Kidney capillary endothelial cell (primary cell): ENCODE results near the gene PITPNM1.
A peak's percentile ranks its signal among the peaks of the same experiment; 100 is the strongest.
"Not testable (repeated sequence)": the region's sequence is repeated elsewhere in the genome, so short reads cannot be mapped to it uniquely, and the experiment has no call there.

ENCODE experiments used
- DNase-seq: peaks from one replicate; pipeline ENCODE4 v3.0.0-alpha.2; 2018; ENCODE audit warnings: low spot score

PITPNM1 gene

DNA sequence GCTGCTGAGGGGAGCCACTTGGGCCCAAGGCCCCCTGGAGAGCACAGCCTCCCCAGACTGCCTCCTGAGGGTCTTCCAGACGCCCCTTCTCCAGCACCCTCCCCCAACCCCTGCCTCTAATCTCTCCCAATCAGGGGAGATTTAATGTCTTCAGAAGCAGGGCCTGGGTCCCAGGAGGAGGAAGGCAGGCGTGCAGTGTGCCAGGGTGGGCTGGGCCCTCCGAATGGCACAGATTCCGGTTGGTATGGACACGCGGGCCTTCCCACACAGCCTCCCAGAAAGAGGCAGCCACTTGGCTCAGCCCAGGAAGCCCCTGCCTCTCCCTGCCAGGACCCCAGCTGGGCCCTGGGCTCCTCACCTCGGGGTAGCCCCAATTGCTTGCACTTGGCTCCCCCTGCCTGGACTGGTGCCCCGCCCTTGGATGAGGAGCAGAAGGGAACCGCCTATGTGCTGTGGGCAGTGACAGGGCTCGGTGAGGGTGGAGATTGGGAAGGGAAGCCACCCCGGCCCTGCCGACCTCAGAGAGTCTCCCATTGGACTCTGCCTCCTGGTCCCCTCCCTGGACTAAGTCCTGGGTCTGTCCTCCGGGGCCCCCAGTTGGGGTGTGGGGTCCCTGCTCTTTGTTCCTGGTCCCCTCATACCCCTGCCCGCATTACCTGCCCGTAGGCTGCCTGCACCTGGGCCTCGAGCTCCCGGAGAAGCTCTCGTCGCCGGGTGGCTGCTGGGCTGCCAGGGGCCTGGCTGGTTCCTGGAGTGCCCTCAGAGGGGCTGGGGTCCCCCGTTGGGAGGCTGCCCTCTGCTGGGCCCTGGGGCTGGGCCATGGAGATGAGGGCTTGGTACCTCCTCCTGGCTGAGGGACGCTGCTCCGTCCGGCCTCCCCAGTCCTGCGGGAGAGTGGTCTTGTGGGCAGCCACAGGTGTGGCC is 18.7 kb upstream of the PITPNM1 start:
- DNase-seq: no peak

DNA sequence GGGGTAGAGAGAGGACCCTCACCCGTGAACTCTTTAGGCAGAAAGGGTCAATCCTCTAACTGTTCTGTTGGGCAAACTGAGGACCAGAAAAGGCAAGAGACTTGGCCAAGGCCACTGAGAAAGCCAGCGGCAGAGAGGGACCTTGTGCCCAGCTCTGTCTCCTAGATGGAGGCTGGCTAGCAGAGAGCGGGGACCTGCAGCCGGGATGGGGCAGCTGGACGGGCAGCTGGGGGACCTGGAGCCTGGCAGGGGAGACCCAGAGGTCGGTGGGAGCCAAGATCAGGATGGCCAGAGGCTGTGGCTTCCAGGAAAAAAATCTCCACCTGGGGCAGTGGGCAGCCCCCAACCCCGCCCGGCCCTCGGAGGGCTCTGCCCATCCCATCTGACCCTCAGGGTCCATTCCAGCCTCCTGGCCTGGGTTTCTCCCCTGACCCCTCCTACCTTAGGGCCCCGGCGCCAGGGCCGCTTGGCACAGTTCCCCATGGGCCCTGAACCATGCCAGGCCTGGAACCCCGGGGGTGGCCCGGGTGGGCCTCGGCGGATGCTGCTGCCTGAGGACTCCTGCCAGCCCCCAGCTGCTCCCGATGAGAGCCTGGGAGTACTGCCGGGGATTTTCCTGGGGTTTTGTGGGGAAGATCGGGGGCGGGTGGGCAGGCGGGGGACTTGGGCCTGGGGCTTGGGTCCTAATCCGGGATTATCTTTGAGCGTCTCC is 17.8 kb upstream of the PITPNM1 start, which contains the start of gene CABP2:
Gene CABP2, minus strand, starts transcription at position 603 of the 712 bp plus-strand sequence. Its CDS starts 120 bp downstream, at position 483.
- no peak for DNase-seq

DNA sequence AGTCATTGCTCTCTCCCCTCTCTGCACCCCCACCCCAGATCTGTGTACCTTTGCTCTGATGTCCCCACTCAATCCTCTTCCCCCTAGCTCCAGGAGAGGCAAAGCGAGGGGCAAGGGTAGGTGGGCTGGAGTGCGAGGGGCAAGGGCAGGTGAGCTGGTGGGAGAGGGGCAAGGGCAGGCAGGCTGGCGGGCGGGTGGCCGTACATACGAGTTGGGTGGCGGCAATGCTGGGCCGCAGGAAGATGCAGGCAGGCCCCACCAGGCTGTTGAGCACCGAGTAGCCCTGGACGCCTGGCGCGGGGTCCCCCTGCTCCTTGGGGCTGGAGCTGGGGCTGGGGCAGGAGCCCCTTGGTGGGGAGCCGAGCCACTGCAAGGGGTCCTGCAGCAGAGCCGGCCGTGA is 17.2 kb upstream of the PITPNM1 start:
- DNase-seq: no peak

DNA sequence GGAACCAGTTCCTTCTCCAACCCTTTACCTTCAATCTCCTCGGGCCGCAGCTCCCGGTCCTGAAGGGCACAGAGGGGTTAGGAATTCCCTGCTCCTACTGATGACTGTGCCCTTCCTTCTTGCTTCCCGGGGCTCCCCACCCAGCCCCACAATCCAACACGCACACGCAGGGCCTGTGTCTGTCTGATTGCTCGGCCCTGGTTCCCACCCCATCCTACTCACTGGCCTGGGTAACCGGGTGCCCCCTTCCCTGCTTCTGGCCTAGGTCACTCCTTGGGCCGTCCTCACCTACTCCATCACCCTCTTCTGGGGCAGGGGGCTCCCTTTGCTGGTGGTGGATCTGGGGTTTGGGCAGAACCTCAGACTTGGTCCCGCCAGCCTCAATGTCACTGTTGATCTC is 16.8 kb upstream of the PITPNM1 start:
- DNase-seq: no peak

DNA sequence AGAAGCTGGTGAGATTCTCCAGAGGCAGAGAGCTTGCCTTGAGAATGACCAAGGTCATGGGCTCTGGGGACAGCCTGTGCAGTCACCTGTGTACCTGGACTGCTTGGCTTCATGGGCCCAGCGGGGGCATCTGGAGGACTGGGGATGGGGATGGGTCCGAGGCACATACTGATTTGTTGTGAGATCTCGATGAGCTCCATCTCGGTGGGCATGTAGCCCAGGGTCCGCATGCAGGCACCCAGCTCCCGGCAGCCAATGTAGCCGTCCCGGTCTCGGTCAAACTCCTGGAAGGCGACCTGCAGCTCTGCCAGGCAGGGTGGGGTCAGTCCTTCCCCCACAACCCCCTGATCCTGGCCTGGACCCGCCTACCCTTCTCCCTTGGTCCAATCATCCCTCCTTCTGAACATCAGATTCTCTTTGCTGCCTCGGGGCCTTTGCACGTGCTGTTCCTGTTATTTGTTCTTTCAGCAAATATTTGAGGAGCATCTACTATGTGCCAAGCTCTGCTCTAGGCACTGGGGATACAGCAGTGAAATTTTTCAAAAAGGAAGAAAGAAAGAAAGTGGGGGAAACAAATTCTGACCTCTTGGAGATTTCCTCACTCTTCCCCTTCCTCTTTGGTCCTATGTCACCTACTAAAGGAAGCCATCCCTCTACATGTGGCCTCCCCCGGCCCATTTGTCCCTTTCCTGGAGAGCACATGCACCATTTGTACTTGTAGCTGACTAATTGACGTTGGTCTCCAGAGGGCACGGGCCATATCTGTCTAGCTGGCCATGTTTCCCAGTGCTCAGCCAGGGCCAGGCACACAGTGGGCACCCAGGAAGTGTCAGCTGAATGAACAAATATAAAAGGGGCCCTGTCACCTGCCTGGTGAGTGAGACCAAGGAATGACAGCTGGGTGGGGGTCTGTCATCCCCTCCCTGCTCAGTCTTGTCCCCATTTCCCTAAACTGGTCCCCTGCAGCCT is 16.0 kb upstream of the PITPNM1 start:
- no peak for DNase-seq

DNA sequence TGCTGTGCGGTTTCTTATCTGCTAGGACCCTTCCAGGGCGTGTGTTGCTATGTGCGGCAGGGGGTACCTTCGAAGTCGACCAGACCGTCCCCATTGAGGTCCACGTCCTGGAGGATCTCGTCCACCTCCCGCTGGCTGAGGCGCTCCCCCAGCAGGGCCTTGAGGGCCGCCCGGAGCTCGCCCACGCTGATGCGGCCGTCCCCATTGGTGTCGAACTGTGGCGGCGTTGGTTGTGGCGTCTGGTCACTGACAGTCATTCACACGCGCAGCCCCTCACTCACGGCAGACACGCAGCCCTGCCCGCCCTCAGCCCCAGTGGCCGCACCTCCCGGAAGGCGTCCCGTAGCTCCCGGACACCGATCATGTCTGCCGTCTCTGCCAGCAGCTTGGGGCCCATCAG is 14.6 kb upstream of the PITPNM1 start:
- no peak for DNase-seq

DNA sequence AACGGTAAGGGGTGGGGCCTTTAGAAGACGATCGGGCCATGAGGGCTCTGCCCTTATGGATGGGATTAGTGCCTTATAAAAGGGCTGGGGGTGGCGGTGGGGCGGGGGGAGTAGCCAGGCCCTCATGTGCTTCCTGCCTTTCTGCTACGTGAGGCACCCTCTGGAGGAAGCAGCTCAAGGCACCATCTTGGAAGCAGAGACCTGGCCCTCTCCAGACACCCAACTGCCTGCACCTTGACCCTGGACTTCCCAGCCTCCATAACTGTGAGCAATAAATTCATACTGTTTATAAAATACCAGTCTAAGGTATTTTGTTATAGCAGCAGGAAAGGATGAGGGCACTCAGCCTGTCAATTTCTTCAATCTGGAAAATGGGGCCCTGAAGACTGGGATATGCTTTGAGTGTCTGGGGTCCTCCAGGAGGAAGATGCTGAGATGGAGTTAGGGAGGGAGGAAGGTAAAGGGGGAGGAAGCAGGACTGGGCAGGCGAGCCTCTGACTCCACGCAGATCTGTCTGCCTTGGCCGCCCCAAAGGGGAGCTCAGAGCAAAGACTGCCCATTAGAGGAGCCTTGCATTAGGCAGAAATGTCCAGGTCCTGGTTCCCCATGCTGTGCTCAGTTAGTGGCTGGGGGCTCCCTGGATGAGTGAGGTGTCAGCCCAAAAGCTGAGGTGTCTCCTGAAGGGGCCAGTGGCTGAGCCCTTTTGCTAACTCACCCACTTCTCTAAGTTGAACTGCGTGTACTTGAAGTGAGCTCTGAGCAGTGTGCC is 12.8 kb upstream of the PITPNM1 start:
- DNase-seq: no peak

DNA sequence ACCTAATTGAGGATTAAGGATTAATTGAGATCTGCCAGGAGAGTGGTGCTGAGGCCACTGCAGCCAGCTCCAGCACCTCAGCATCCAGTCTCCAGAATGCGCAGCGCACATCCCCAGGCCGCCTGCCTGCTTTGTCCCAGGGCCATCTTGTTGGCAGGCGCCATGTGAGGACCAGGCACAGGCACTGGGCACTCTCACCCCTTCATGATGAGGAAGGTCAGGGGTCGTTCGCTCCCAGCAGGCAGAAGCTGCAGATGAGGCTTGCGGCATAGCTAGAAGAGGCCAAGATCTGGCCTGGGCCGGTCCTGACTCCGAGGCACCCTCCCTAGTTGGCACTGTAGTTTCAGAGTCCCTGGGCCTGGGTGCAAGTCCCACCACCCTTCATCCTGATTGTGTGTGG is 11.6 kb upstream of the PITPNM1 start:
- DNase-seq: no peak

DNA sequence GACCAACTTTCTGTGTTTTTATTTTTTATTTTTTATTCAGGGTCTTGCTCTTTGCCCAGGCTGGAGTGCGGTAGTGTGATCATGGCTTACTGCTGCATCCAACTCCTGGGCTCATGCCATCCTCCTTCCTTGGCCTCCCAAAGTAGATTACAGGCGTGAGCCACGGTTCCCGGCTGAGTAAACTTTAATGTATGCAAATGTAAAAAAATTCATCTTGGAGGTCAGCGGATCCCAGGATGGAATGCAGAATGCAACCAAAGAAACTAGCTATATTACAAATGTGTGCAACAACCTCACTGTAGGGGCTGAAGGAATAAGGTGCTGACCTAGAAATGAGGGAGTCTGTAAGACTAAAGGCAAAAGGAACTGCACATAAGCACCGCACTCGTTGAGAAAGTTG is 9.0 kb upstream of the PITPNM1 start:
- no peak for DNase-seq

DNA sequence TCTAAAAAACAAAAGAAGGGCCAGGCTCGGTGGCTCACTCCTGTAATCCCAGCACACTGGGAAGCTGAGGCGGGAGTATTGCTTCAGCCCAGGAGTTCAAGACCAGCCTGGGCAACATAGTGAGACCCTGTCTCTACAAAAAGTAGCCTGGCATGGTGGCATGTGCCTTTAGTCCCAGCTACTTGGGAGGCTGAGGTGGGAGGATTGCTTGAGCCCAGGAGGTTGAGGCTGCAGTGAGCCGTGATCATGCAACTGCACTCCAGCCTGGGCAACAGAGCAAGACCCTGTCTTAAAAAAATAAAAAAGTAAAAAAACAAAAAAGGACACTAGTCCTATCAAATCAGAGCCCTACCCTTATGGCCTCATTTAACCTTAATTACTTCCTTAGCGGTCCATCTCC is 6.4 kb upstream of the PITPNM1 start:
- DNase-seq: not testable (repeated sequence)

DNA sequence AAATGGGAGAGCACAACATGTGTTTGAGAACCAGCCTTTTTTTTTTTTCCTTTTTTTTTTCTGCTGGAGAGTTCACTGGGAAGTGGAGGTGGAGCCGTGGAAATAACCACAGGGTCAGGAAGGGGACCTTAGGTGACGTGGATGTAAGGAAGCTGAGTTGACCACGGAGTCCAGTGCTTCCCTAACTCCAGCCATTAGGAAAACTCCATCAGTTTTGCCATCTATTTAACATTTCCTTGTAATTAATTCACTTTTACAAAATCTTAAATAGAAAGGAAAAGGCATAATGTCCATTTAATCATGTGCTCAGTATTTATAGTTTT is 4.8 kb upstream of the PITPNM1 start:
- DNase-seq: no peak

DNA sequence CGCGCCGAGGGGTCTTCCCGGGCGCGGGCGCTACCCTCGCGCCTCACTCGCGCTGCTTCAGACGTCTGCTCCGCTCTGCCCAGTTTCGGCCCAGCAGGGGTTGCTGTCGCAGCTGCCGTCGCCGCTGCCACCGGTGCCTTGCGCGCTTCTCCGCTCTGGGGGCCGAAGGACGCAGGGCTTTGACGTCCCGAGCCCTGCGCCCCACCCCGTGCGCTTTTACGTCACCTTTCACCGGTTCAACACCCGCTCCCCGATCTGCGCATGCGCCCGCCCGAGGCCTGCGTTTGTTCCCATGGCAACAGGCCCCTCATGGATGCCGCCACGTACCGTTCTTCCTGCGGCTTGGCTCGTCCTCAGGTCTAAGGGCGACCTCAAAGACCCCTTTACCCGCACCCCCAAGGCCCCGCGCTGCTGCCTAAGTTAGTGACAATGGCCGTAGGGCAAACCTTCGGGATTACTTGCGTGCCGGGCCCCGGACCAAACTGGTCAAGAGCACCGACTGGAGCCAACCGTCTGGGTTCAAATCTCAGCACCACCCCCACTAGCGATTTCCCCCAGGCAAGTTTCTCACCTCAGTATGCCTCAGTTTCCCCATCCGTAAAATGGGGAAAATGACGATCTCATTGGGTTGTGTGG is 3.4 kb upstream of the PITPNM1 start:
- DNase-seq: peak; percentile 95

DNA sequence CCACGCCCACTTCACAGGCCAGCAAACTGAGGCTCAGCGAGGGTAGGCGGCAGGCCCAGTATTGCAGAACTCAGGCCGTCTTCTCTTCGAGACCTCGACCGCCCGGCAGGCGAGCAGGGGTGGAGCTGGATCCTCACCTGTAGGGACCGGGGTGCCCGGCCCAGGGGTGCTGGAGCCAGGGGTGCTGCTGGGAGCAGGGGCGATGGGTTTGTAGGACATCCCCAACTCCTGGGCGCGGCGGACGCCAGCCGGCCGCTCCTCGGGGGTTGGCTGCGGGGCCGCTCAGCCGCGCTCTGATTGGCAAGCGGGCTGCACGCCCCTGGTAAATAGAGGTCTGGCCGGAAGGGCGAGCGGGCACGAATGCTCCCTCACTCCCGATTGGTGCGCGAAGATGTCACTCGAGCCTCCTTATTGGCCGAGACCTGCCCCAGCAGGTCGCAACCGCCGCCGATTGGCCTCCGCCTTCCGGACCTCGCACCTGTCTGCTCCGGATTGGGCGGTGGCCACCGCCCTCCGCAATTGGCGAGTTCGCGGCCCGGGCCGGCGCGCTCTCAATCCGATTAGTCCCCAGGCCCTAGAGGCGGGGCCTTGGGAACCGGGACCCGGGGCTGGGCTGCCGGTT is 2.8 kb upstream of the PITPNM1 start, which contains the start of gene CDK2AP2:
Gene CDK2AP2, minus strand, starts transcription at position 299 of the 622 bp plus-strand sequence. Its CDS starts 80 bp downstream, at position 219.
- DNase-seq: peak; percentile 99

DNA sequence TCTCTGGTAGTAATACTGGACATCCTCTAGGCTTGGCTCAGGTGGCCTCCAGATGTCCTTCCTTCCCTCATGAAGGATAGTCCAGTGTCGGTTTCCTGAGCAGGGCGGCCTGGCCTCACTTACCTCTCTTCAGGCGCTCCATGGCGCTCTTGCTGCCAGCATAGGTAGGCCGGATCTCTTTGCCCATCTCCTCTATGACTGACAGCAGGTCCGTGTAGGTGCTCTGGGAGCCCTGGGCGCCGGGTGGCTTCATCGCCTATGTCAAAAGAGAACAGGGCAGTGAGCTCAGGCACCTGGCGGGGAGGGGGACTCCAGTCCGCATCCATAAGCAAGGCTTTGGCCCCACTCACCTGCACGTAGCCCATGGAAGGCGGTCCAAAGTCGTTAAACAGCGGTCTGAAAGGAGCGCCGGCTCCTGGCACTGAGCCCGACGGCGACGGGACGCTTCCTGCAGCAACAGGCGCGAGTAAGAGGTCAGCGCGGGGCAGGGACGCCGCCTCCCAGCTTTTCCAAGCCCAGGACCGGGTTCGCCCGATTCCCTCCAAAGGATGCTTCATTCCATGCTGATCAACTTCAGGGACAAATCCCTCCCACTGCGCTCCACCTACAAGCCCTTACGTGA is 2.2 kb upstream of the PITPNM1 start:
- DNase-seq: no peak

DNA sequence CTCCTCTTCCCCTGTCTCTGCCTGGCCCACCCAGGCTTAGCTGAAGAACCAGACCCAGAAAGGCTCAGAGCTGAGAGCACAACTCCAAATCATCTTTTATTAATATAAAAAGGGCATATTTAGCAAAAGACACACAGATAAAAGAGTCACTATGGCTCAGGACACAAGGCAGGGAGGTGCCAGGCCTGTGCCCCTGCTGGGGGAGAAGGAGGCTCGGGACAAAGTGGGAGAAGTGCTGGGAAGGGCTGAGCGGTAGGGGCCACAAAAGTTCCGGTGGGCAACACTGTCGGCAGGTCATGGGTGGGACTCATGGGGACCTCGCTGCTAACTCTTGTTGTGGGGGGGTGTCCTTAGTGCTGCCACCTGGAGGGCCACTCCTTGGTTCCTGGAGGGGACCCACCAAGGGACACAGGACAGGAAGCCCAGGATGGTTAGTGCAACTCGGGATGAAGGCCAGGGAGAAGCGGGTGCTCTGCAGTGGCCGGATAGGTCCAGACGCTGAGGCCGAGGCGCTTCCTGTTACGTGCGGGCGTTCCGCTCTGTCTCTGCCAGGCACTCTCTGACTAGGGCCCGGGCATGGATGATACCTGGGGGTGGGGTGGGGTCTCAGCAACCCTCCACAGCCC is 1.4 kb upstream of the PITPNM1 start:
- no peak for DNase-seq

DNA sequence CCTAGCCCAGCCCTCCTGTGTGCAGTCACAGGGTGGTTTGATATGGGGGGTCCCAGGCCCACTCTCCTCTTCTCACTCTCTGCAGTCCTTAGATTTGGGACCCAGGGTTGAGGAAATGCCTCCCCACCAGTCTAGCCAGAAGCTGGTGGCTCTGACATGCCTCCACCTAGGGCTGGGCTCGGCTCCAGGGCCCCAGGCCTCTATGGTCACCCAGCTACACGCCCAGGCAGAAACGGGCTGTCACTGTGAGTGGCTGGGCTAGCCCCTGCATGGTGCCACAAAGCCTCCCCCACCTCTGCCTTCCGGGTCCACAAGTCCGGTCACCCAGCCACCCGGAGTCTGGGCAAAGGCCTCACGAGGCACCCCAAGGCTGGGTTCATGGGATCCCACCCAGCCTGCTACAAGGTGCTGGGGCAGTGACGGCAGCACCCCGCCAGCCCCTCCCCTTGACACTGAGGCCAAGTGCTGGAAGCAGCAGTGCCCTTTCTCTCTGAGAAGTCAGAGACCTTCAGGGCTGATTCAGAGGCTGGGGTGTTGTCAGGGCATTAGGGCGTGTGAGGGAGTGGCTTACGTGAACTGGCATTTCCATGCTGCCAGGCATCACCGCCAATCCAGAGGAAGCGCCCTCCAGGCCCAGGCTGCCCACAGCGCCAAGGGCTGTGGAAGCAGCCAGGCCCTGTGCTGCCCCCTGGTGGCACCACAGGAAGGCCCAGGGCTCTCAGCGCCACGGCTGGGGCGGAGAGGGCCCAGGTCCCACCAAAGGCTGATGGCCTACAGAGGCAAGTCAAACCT is 638 bp upstream of the PITPNM1 start:
- DNase-seq: peak; percentile 91

DNA sequence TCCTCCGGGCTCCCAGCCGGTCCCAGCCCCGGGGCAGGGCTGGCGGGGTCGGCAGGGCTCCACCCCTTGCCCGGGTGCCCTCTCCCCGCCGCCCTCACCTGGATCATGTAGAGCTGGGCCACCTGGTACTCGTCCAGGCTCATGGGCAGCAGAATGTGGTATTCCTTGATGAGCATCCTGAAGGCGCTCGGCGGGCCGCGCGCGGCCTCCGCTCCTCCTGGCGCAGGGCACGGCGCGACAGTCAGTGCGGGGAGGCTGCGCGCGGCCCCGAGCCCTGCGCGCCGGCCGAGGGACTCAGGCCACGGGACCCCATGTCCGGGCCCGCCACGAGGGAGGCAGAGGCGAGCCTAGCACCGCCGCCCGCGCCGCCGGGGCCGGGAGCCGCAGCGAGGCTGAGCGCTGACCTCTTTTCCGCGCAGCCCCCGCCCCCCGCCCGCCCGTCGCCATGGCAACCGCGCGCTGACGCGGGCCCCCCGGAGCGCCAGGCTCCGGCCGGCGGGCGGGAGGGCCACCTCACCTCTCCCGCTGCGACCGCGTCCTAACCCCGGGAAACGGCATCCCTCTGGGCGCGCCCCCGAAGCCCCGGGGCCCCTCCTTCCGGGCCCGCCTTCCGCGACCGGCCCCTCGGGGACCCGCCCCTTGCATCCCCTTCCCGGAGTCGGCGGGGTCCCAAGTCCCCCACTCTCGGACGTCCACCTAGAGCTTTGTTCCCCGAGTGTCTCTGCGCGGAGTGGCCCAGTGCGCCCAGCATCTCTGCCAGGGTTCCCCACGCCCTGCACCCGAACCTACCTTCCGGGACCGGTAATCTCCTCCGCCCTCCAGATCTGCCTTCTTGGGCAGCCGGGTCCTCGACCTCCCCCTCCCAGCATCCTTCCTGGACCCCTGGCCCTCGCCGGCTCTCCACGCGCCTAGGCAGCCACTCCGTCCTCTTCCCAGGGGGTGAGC is 886 bp downstream of the PITPNM1 start:
- no peak for DNase-seq
